HFFc6 (cell line): ENCODE results near the gene LEFTY2. TPM values are rescaled to one million over a fixed set of nuclear protein-coding genes. Genes with fewer than 3 reads are reported as not detected.
"Not testable (repeated sequence)": the region's sequence is repeated elsewhere in the genome, so short reads cannot be mapped to it uniquely, and the experiment has no call there.

Source experiments
- DNase-seq: peaks from one replicate; pipeline ENCODE4 v3.0.0-alpha.2; 2018
- H3K27ac Mint-ChIP-seq: 2 replicates; pipeline ENCODE4 v1.8.0; 2020; ENCODE audit warnings: mild to moderate bottlenecking, mixed read lengths
- H3K27me3 Mint-ChIP-seq: 2 replicates; pipeline ENCODE4 v1.8.0; 2021; ENCODE audit warnings: mild to moderate bottlenecking, moderate library complexity, mixed read lengths; ENCODE audit not compliant: insufficient read depth
- H3K36me3 Mint-ChIP-seq: 2 replicates; pipeline ENCODE4 v1.8.0; 2021; ENCODE audit warnings: low read depth, mixed read lengths
- H3K4me1 Mint-ChIP-seq: 2 replicates; pipeline ENCODE4 v1.8.0; 2020; ENCODE audit warnings: low read depth, mixed read lengths
- H3K4me3 Mint-ChIP-seq: 2 replicates; pipeline ENCODE4 v1.8.0; 2020; ENCODE audit warnings: mild to moderate bottlenecking, moderate library complexity, mixed read lengths
- H3K9me3 Mint-ChIP-seq: 2 replicates; pipeline ENCODE4 v1.8.0; 2020; ENCODE audit warnings: mild to moderate bottlenecking, mixed read lengths
- CTCF ChIP-seq: fragments of 200-600 bp; sonication (generic); IDR thresholded peaks from 2 replicates; pipeline ENCODE4 v1.5.0; 2021; ENCODE audit warnings: antibody characterized with exemption, mild to moderate bottlenecking
- microRNA-seq: library from miRNA; unstranded; fragments of <30 nt; microRNA quantifications from one replicate; pipeline ENCODE4, GENCODE V29; 2019
- total RNA-seq, 6 experiments: library from RNA; stranded (reverse); fragmentation: NEBNext Ultra II Directional; extraction: Animal tissue kit (Norgen Biotek cat#: 25700); gene quantifications; 2 replicates in 1 of 6; 3 replicates in 5 of 6; pipeline ENCODE4 v1.2.3, GENCODE V29; 2021

The LEFTY2 gene
- total RNA-seq, 6 experiments from 2014 or later, result not detected

- Mint-ChIP-seq H3K27ac (no peak within 1 kb of the TSS), H3K27me3 (no peaks in the 10 kb centered on the region; the same call in none of the 2 replicates), H3K9me3 (no peaks in the 10 kb centered on the region), H3K36me3 (no peaks in the 10 kb centered on the region), H3K4me3 (no peak within 1 kb of the TSS), H3K4me1 (no peaks in the 10 kb centered on the region; the same call in 1 of the 2 replicates)
- TF ChIP-seq CTCF, result no peak
- DNase-seq, result no peak
These were observed 52.0 kb downstream of the LEFTY2 start, which contains the start of gene LEFTY1 for GRCh38 chr1:225888898-225889601. LEFTY1 (minus strand) TSS chr1:225889146; CDS start chr1:225889066, 80 bp downstream.

GRCh38 chr1:225888289-225888897 is 52.6 kb downstream of the LEFTY2 start:
- no peaks in the 10 kb centered on the region for H3K36me3 Mint-ChIP-seq
- DNase-seq, result no peak
- TF ChIP-seq CTCF, result no peak
- H3K4me1 Mint-ChIP-seq, result peaks cover 6% of the 10 kb centered on the region
- no peaks in the 10 kb centered on the region for H3K9me3 Mint-ChIP-seq
- H3K4me3 Mint-ChIP-seq, result no peak overlapping the region
- no peak overlapping the region for H3K27ac Mint-ChIP-seq
- H3K27me3 Mint-ChIP-seq, result no peaks in the 10 kb centered on the region; the same call in 1 of the 2 replicates

GRCh38 chr1:225887554-225888288 is 53.3 kb downstream of the LEFTY2 start:
- DNase-seq, H3K27me3 Mint-ChIP-seq, H3K36me3 Mint-ChIP-seq, H3K9me3 Mint-ChIP-seq, H3K4me1 Mint-ChIP-seq, H3K27ac Mint-ChIP-seq, H3K4me3 Mint-ChIP-seq: not testable (repeated sequence)

GRCh38 chr1:225887030-225887314 is 54.0 kb downstream of the LEFTY2 start:
- no peak for TF ChIP-seq CTCF
- Mint-ChIP-seq H3K4me3 (no peak overlapping the region), H3K27me3 (no peaks in the 10 kb centered on the region; the same call in 1 of the 2 replicates), H3K27ac (no peak overlapping the region), H3K36me3 (no peaks in the 10 kb centered on the region), H3K9me3 (no peaks in the 10 kb centered on the region), H3K4me1 (peaks cover 10% of the 10 kb centered on the region)
- DNase-seq, result no peak

Small RNA genes within 50 kb of the gene (microRNA-seq; reads per million reads assigned to microRNA genes)
- gene MIR6741, result 3.1 reads per million

Other genes starting within 250 kb of the LEFTY2 start
- 100 to 1,000 TPM; 219 to 277 (median 246) TPM for gene SRP9, start 163.4 kb downstream of the LEFTY2 start, total RNA-seq
- 10 to 100 TPM; 30.3 to 38.7 (median 34.9) TPM for gene EPHX1, start 131.1 kb downstream of the LEFTY2 start, total RNA-seq
- 10 to 100 TPM; 18.9 to 29.1 (median 22.0) TPM for gene TMEM63A, start 58.8 kb downstream of the LEFTY2 start, total RNA-seq
- not detected for gene LEFTY1, start 52.1 kb downstream of the LEFTY2 start, total RNA-seq
- 10 to 100 TPM; 50.7 to 56.3 (median 52.8) TPM for gene PYCR2, start 17.0 kb downstream of the LEFTY2 start, total RNA-seq
- gene SDE2, start 58.1 kb upstream of the LEFTY2 start, total RNA-seq, result 10 to 100 TPM; 16.1 to 18.1 (median 16.5) TPM
- gene H3-3A, start 121.5 kb upstream of the LEFTY2 start, total RNA-seq, result 100 to 1,000 TPM; 307 to 338 (median 326) TPM
- gene ACBD3, start 245.5 kb upstream of the LEFTY2 start, total RNA-seq, result 10 to 100 TPM; 63.9 to 72.8 (median 70.5) TPM